ENCODE results near the gene MACF1.

MACF1 gene

DNA sequence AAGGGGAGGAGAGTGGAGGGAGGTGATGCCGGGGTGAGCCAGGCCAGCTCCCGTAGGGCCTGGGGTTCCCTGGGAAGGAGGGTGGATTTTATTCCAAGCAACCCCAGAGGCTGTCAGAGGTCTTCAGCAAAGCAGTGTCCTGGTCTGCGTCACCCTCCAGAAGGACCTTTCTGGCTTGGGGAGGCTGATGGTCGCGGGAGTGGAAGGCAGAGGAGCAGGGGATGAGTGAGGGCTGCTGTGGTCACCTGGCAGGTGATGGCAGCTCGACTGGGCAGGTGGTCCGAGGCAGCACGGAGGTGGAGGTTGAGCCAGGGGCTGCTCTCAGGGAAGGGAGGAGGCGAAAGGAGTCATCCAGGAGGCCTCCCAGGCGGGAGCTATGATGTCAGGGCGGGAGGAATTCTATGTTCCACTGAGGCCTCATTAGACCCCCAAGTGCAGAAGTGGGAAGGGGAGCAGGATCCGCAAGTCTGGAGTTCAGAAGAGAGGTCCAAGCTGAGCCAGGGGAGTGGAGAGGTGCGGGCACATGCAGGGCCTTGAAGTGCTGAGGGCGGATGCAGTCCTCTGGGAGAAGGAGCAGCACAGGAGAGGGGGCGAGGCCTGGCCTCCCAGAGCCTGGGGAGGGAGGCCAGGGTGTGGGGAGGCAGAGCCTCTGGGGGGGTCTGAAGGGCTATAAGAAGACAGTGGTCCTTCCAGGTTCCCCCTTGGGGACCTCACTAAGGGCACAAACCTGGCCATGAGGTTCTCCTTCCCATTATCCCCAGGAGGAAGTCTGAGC, 320.3 kb downstream of the MACF1 start:
- no peak for DNase-seq

GRCh38 chr1:39525366-39526165, 321.1 kb downstream of the MACF1 start:
- DNase-seq: no peak

GRCh38 chr1:39526466-39527189, 322.1 kb downstream of the MACF1 start:
- no peak for DNase-seq

GRCh38 chr1:39527190-39527579, 322.7 kb downstream of the MACF1 start:
- peak; percentile 54 for DNase-seq

DNA sequence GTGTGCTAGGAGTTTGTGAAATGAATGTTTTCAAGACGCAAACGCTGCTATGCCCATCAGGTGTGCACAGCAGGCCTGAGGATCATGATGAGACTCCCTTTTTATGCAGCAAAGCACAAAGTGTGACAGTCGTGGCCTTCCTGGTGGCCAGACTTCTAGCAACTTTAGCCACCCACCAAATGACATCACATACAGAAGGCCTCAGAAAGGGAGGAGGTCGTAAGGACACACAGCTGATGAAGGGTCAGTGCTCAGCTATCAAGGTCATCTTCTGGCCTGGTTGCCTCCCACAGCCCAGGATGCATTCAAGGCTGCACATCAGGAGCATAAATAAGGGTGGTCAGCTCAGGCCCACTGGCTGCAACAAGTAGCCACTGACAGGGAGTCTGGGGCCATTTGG, 323.6 kb downstream of the MACF1 start:
- no peak for DNase-seq

DNA sequence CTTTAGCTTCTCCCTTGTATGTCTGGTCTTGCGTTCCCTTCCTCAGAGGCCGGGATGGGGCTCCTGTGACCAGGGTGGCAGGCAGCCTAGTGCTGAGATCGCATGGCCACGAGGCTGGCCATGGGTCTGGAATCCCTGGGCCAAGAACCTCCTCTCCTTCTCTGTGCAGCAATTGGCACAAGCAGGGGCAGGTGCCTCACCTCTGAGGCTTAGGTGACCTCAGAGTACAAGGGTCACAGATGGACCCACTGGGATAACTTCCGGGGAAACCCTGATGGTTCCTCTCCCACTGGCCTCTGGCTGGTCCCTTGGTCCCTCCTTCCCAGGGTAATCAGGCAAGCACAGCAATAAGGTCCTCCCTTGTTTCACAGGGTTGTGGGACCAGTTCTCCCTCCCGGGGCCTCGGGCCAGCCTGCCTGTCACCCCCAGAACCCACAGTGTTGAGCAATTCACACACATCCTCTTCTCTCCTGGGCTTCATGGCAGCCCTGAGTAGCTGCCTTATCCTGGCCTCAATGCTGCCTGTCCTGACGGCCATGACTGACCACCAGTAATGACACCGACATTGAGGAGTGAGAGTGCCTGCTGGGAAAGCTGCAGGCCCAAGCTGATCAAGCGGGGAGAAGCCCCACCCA, 325.5 kb downstream of the MACF1 start:
- no peak for DNase-seq

- no peak for DNase-seq
Observed at GRCh38 chr1:39531526-39531925, 327.0 kb downstream of the MACF1 start.

DNA sequence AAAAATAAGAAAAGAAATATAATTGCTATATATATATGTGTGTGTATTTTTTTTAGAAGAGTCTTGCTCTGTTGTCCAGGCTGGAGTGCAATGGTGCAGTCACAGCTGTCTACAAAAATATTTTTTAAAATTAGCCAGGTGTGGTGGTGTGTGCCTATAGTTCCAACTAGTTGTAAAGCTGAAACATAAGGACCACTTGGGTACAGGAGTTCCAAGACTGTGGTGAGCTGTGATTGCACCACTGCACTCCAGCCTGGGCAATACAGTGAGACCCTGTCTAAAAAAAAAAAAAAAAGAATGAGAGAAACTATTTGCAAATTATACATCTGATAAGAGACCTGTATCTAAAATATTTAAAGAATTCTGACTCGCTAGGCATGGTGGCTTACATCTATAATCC, 328.9 kb downstream of the MACF1 start:
- DNase-seq: no peak
